Fibroblast of lung (primary cell): ENCODE data around the gene SLC44A4. TPM values are rescaled to one million over a fixed set of nuclear protein-coding genes. Genes with fewer than 3 reads are reported as not detected.
A peak's percentile ranks its signal among the peaks of the same experiment; 100 is the strongest.

Source experiments
- DNase-seq, 2 donors: peaks; one replicate each; pipeline versions ENCODE4 v3.0.0 to v3.0.0-alpha.2; 2010; ENCODE audit warnings: low read depth in 2 of 2
- H2AFZ ChIP-seq: 2 replicates; pipeline ENCODE4 v1.5.1; 2012; ENCODE audit warnings: low read length, control low read depth, inconsistent platforms
- H3K27ac ChIP-seq: 2 replicates; pipeline ENCODE4 v1.5.1; 2011; ENCODE audit warnings: low read length, control low read depth; ENCODE audit not compliant: insufficient read depth
- H3K27me3 ChIP-seq: 2 replicates; pipeline ENCODE4 v1.5.1; 2011; ENCODE audit warnings: mild to moderate bottlenecking, low read length; ENCODE audit not compliant: control insufficient read depth, insufficient read depth
- H3K36me3 ChIP-seq: 2 replicates; pipeline ENCODE4 v1.5.1; 2011; ENCODE audit warnings: low read length; ENCODE audit not compliant: control insufficient read depth, insufficient read depth
- H3K4me1 ChIP-seq: 2 replicates; pipeline ENCODE4 v1.5.1; 2011; ENCODE audit warnings: low read length; ENCODE audit not compliant: control insufficient read depth, insufficient read depth; ENCODE audit errors: extremely low read depth
- H3K4me2 ChIP-seq: 2 replicates; pipeline ENCODE4 v1.5.1; 2011; ENCODE audit warnings: low read length, control low read depth; ENCODE audit not compliant: insufficient read depth; ENCODE audit errors: extremely low read depth
- H3K4me3 ChIP-seq, 4 experiments: fragments of 200-600 bp in 1 of 4; sonication (generic) in 1 of 4; replicated peaks in 1 of 4; 2 replicates each; pipeline ENCODE4 v1.5.1; 2011 to 2016; ENCODE audit warnings: low read length in 4 of 4, low read depth in 3 of 4, mild to moderate bottlenecking in 3 of 4, control low read depth in 2 of 4, inconsistent platforms in 1 of 4, mixed read lengths in 1 of 4; ENCODE audit not compliant: insufficient read depth in 1 of 4; ENCODE audit errors: control extremely low read depth in 1 of 4
- H3K79me2 ChIP-seq: 2 replicates; pipeline ENCODE4 v1.5.1; 2012; ENCODE audit warnings: mild to moderate bottlenecking, low read length, inconsistent platforms; ENCODE audit not compliant: control insufficient read depth, insufficient read depth
- H3K9ac ChIP-seq: 2 replicates; pipeline ENCODE4 v1.5.1; 2011; ENCODE audit warnings: mild to moderate bottlenecking, low read length, control low read depth; ENCODE audit not compliant: insufficient read depth
- H3K9me3 ChIP-seq: 2 replicates; pipeline ENCODE4 v1.5.1; 2012; ENCODE audit warnings: low read depth, low read length; ENCODE audit not compliant: control insufficient read depth, insufficient read depth
- H4K20me1 ChIP-seq: 2 replicates; pipeline ENCODE4 v1.5.1; 2011; ENCODE audit warnings: low read length; ENCODE audit not compliant: control insufficient read depth, insufficient read depth; ENCODE audit errors: extremely low read depth
- EZH2 ChIP-seq: IDR thresholded peaks from 2 replicates; pipeline ENCODE4 v1.5.1; 2012; ENCODE audit warnings: low read length, control low read depth, mild to moderate bottlenecking; ENCODE audit errors: missing control alignments
- polyA plus RNA-seq, 2 donors: library from polyadenylated mRNA; depleted of rRNA in 1 of 2; stranded (reverse) in 1 of 2; unstranded in 1 of 2; fragments of >200 nt; gene quantifications; 2 replicates each; pipeline ENCODE4 v1.2.1, GENCODE V29; 2011 to 2012; ENCODE audit warnings: missing spikeins in 1 of 2
- total RNA-seq: library from RNA; depleted of rRNA; stranded (reverse); fragments of >200 nt; gene quantifications from 2 replicates; pipeline ENCODE4 v1.2.1, GENCODE V29; 2014
- TF ChIP-seq, protein P1 (sequence below), 2 donors: IDR thresholded peaks in 1 of 2; conservative IDR thresholded peaks in 1 of 2; 1 replicate in 1 of 2; 2 replicates in 1 of 2; pipeline ENCODE4 v1.5.1; 2011 to 2012; ENCODE audit warnings: low read length in 2 of 2, control low read depth in 1 of 2, inconsistent platforms in 1 of 2, low read depth in 1 of 2, mild to moderate bottlenecking in 1 of 2

Gene SLC44A4
- total and polyA plus RNA-seq, 2 donors (not counting 1 experiment from before 2014, with no cell fraction given) = not detected

GRCh38 chr6:31927242-31927862 is 48.6 kb upstream of the SLC44A4 start, which contains the start of gene C2:
Gene C2 (plus strand): TSS chr6:31927717. CDS start chr6:31927753, 36 bp downstream.
- no peak for DNase-seq

DNA sequence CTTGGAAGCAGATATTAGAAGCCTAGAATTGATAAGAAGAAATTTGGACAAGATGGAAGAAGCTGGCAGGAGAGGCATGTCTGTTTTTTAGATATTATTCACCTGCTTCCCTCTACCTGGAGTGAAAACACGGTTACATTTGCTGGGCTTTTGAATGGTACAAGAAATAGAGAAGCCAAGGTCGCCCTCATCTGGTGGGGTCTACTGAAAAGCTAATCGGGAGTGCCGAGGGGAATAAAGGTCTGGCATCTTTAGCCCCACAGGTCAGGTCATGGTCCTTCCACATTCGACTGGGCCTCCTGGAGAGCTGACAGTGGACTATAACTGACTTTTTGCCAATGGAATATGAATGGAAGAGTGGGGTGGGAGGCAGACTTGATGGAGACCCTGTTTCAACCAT is 44.1 kb upstream of the SLC44A4 start:
- Histone ChIP-seq H2AFZ (no peak overlapping the region), H3K9me3 (no peaks in the 10 kb centered on the region), H3K27me3 (no peaks in the 10 kb centered on the region), H3K27ac (no peak overlapping the region), H3K79me2 (no peaks in the 10 kb centered on the region), H3K4me3 (no peak overlapping the region), H3K36me3 (no peaks in the 10 kb centered on the region), H3K9ac (no peak overlapping the region), H4K20me1 (no peaks in the 10 kb centered on the region), H3K4me2 (no peak overlapping the region), H3K4me1 (no peaks in the 10 kb centered on the region)
- DNase-seq = no peak
- TF ChIP-seq, protein P1, sequence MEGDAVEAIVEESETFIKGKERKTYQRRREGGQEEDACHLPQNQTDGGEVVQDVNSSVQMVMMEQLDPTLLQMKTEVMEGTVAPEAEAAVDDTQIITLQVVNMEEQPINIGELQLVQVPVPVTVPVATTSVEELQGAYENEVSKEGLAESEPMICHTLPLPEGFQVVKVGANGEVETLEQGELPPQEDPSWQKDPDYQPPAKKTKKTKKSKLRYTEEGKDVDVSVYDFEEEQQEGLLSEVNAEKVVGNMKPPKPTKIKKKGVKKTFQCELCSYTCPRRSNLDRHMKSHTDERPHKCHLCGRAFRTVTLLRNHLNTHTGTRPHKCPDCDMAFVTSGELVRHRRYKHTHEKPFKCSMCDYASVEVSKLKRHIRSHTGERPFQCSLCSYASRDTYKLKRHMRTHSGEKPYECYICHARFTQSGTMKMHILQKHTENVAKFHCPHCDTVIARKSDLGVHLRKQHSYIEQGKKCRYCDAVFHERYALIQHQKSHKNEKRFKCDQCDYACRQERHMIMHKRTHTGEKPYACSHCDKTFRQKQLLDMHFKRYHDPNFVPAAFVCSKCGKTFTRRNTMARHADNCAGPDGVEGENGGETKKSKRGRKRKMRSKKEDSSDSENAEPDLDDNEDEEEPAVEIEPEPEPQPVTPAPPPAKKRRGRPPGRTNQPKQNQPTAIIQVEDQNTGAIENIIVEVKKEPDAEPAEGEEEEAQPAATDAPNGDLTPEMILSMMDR (conservative IDR thresholded peaks at IDR 0.05 in 1 of 2, IDR thresholded peaks at IDR 0.05 in 1 of 2; ENCODE audit: low read depth in 1 of 2, low read length in 2 of 2) = peak; percentile 3 to 36
- TF ChIP-seq EZH2 = no peak

More at GRCh38 chr6:31927242-31927862, 48.6 kb upstream of the SLC44A4 start, which contains the start of gene C2:
- TF ChIP-seq, protein P1 (conservative IDR thresholded peaks at IDR 0.05 in 1 of 2, IDR thresholded peaks at IDR 0.05 in 1 of 2; ENCODE audit: low read depth in 1 of 2, low read length in 2 of 2) = no peak
- TF ChIP-seq EZH2 = no peak
- H3K27ac ChIP-seq = no peak within 1 kb of the TSS
- H4K20me1 ChIP-seq = no peaks in the 10 kb centered on the region
- no peaks in the 10 kb centered on the region for H3K9me3 ChIP-seq
- H3K4me1 ChIP-seq = no peaks in the 10 kb centered on the region
- H2AFZ ChIP-seq = peak within 1 kb of the TSS; percentile 62
- H3K4me3 ChIP-seq = peak within 1 kb of the TSS in 1 of 4 experiments; percentile 38
- H3K36me3 ChIP-seq = no peaks in the 10 kb centered on the region
- no peaks in the 10 kb centered on the region for H3K79me2 ChIP-seq
- no peaks in the 10 kb centered on the region for H3K27me3 ChIP-seq
- H3K9ac ChIP-seq = no peak within 1 kb of the TSS
- peak within 1 kb of the TSS; percentile 15 for H3K4me2 ChIP-seq

DNA sequence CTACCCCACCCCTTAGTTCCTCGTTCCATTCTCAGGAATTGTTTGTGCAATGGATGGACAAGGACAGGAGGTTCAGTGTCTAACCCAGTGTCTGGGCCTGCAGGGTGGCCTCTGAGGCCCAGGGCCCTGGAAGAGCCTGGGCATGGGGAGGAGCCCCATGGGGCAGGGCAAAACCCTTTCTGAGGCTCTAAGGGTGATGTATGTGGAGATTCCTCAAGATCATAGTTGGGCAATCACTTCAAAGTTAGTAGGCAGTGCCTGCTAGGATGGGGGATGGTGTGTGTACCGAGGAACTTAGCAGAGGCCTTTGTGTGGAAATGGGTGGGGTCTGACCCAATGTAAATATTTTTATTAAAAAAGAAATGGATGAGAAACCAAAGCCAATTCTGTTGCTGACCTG is 42.0 kb upstream of the SLC44A4 start:
- Histone ChIP-seq H3K4me3 (no peak overlapping the region), H3K9ac (no peak overlapping the region), H3K4me1 (no peaks in the 10 kb centered on the region), H3K27me3 (no peaks in the 10 kb centered on the region), H4K20me1 (no peaks in the 10 kb centered on the region), H2AFZ (no peak overlapping the region), H3K27ac (no peak overlapping the region), H3K9me3 (no peaks in the 10 kb centered on the region), H3K79me2 (no peaks in the 10 kb centered on the region), H3K4me2 (no peak overlapping the region), H3K36me3 (no peaks in the 10 kb centered on the region)
- TF ChIP-seq, protein P1 (conservative IDR thresholded peaks at IDR 0.05 in 1 of 2, IDR thresholded peaks at IDR 0.05 in 1 of 2; ENCODE audit: low read depth in 1 of 2, low read length in 2 of 2) = no peak
- TF ChIP-seq EZH2 = no peak
- peak in 1 of 2 donors; percentile 75 for DNase-seq
